Uterus (tissue), 4 donors: ENCODE data around the gene REN. TPM values are rescaled to one million over a fixed set of nuclear protein-coding genes. Genes with fewer than 3 reads are reported as not detected.

Experiments used
- DNase-seq, 2 donors: peaks; one replicate each; pipeline ENCODE4 v3.0.0-alpha.2; 2019 to 2020
- H3K27ac ChIP-seq, 2 donors: fragments of 200-600 bp; sonication (generic); 1 replicate in 1 of 2; 2 replicates in 1 of 2; pipeline ENCODE4 v1.5.1; 2016 to 2018
- H3K27me3 ChIP-seq, 2 donors: fragments of 200-600 bp; sonication (generic); one replicate each; pipeline ENCODE4 v1.5.1; 2018 to 2019; ENCODE audit warnings: control low read depth in 1 of 2
- H3K36me3 ChIP-seq, 2 donors: fragments of 200-600 bp; sonication (generic); one replicate each; pipeline ENCODE4 v1.5.1; 2019; ENCODE audit warnings: control low read depth in 1 of 2
- H3K4me1 ChIP-seq, 2 donors: fragments of 200-600 bp; sonication (generic); one replicate each; pipeline ENCODE4 v1.5.1; 2018 to 2019; ENCODE audit warnings: control low read depth in 1 of 2
- H3K4me3 ChIP-seq, 2 donors: fragments of 200-600 bp; sonication (generic); 1 replicate in 1 of 2; 2 replicates in 1 of 2; pipeline ENCODE4 v1.5.1; 2018 to 2019; ENCODE audit warnings: mild to moderate bottlenecking in 1 of 2
- H3K9me3 ChIP-seq, 2 donors: fragments of 200-600 bp; sonication (generic); one replicate each; pipeline ENCODE4 v1.5.1; 2019; ENCODE audit warnings: control low read depth in 1 of 2
- POLR2A ChIP-seq, 2 donors: fragments of 450-650 bp; IDR thresholded peaks; one replicate each; pipeline ENCODE4 v1.6.1; 2016; ENCODE audit warnings: antibody characterized with exemption in 2 of 2, mild to moderate bottlenecking in 1 of 2, moderate library complexity in 1 of 2
- intact Hi-C: fragments of 100-400 bp; cut with DNase I; formaldehyde crosslinking; loops from one replicate; pipeline ENCODE4 v1.15.1; 2023; ENCODE audit warnings: low total_unique reads
- total RNA-seq, 4 donors: library from RNA; depleted of rRNA in 3 of 4; stranded (reverse); fragments of >200 nt in 3 of 4; gene quantifications; one replicate each; pipeline versions ENCODE4 v1.1.0 to v1.2.4, GENCODE V29; 2014 to 2023
- TF ChIP-seq, protein P1 (sequence below), 4 experiments: fragments of 200-600 bp in 2 of 4; fragments of 450-650 bp in 2 of 4; sonication (generic) in 2 of 4; IDR thresholded peaks; one replicate each; pipeline ENCODE4 v1.5.1; 2016 to 2019; ENCODE audit warnings: antibody characterized with exemption in 4 of 4, mild to moderate bottlenecking in 2 of 4, moderate library complexity in 1 of 4
- donor health status: DM: yes; HTN: yes; CAD: no.

Gene REN
- total RNA-seq, 4 donors from 2014 or later: 6.8 to 9.4 TPM; not detected in 2

DNA sequence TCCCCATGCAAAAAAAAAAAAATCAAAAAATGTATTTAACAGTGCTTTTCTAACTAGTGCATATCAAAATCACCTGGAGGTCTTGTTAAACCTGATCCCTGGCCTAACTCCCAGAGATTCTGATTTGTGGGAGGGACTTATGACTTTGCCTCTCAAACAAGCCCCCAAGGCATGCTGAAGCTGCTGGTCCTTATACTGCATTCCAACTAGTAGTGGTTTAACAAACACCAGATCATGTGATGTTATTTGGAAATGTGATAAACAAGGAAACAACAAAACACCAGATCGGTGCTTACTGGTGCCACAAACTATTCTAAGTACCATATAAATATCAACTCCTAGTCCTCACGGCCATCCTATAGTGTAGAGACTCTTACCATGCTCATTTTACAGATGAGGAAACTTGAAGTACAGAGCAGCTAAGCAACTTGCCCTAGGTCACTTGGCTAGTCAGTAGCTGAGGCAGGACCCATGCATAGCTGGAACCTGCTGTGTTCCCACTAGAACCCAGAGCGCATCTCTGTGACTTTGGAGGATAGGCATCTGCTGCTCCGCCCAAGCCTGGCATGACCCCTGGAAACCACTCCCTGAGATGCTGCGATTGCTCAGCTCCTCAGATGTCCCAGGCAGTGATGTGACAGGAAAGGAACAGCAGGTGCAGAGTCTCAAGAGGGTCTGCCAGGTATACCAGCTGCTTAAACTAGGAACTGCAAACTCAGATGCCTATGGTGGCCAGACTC, 55.1 kb downstream of the REN start:
- intact Hi-C loops: no loop called here
- Histone ChIP-seq H3K27me3 (no peaks in the 10 kb centered on the region), H3K27ac (peak overlapping the region in 1 of 2 donors; percentile 30), H3K4me3 (no peak overlapping the region), H3K4me1 (peaks cover 4 to 19% of the 10 kb centered on the region in 2 donors), H3K36me3 (no peaks in the 10 kb centered on the region), H3K9me3 (no peaks in the 10 kb centered on the region)
- TF ChIP-seq, protein P1, sequence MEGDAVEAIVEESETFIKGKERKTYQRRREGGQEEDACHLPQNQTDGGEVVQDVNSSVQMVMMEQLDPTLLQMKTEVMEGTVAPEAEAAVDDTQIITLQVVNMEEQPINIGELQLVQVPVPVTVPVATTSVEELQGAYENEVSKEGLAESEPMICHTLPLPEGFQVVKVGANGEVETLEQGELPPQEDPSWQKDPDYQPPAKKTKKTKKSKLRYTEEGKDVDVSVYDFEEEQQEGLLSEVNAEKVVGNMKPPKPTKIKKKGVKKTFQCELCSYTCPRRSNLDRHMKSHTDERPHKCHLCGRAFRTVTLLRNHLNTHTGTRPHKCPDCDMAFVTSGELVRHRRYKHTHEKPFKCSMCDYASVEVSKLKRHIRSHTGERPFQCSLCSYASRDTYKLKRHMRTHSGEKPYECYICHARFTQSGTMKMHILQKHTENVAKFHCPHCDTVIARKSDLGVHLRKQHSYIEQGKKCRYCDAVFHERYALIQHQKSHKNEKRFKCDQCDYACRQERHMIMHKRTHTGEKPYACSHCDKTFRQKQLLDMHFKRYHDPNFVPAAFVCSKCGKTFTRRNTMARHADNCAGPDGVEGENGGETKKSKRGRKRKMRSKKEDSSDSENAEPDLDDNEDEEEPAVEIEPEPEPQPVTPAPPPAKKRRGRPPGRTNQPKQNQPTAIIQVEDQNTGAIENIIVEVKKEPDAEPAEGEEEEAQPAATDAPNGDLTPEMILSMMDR (IDR thresholded peaks at IDR 0.05): no peak
- no peak for TF ChIP-seq POLR2A (IDR thresholded peaks at IDR 0.05)
- DNase-seq: no peak

DNA sequence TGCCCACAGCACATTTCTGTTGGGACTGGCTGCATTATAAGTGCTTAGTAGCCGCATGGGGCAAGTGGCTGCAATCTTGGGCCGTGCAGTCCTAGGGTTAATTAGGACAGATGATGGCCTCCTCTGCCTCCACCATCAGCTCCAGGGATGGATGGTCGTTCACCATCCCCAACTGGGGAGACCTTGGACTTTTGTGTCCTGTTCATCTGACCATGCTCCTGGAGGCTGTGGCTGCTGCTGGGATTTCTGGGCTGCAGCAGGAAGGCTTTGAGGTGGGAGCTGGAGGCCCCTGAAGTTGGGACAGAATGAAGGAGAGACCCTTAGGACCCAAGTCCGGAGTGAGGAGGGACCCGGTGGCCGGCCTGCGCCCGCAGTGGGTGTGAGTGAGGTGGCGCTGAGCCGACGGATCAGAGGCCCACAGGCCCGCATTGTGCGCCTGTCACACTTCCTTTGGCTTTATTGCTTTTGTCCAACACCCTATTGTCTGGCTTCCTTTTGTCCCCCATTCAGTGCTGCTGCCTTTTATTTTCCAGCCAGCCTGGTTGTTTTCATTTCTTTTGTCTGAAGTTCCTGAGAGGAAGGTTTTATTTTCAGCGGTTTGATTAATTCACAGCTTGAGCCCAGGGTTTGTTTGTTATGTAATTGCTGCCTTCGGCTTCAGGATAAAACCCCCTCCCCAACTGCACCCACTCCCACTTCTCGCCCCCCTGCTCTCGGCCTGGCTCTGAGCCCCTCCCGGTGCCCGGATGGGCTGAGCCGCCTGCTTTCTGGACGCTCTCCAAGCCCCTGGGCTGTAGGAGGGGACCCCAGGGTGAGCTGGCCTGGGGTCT, 57.6 kb downstream of the REN start:
- peaks cover 5 to 29% of the 10 kb centered on the region in 2 donors for H3K4me1 ChIP-seq

DNA sequence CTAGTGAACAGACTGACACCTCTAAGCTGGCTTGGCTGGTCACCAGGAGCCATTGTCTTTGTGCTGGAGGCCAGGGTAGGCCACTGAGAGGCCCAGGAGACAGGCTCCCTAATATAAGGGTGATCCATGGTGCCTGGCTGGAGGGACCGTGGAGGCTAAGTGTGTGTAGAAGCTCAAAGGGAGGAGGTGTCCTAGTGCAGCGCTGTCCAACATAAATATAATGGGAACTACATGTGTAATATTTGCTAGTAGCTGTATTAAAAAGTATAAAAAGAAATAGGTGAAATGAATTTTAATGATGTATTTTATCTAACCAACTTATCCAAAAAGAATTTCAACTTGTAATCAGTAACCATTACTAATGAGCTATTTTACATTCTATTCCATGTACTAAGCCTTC, 58.2 kb downstream of the REN start:
- no peak for TF ChIP-seq POLR2A (IDR thresholded peaks at IDR 0.05)
- TF ChIP-seq, protein P1 (IDR thresholded peaks at IDR 0.05): no peak
- H3K4me1 ChIP-seq: peaks cover 10 to 32% of the 10 kb centered on the region in 2 donors
- no peaks in the 10 kb centered on the region for H3K36me3 ChIP-seq
- H3K4me3 ChIP-seq: no peak overlapping the region
- no peak for DNase-seq
- peak overlapping the region; percentile 38 to 49 for H3K27ac ChIP-seq
- H3K9me3 ChIP-seq: no peaks in the 10 kb centered on the region
- no peaks in the 10 kb centered on the region for H3K27me3 ChIP-seq
- intact Hi-C loops: no loop called here

More for the DNA sequence above, 57.6 kb downstream of the REN start:
- Histone ChIP-seq H3K36me3 (no peaks in the 10 kb centered on the region), H3K27ac (peak overlapping the region; percentile 38 to 49), H3K27me3 (no peaks in the 10 kb centered on the region), H3K9me3 (no peaks in the 10 kb centered on the region), H3K4me3 (no peak overlapping the region)
- intact Hi-C loops: no loop called here
- no peak for DNase-seq
- TF ChIP-seq POLR2A (IDR thresholded peaks at IDR 0.05): no peak
- TF ChIP-seq, protein P1 (IDR thresholded peaks at IDR 0.05): no peak

DNA sequence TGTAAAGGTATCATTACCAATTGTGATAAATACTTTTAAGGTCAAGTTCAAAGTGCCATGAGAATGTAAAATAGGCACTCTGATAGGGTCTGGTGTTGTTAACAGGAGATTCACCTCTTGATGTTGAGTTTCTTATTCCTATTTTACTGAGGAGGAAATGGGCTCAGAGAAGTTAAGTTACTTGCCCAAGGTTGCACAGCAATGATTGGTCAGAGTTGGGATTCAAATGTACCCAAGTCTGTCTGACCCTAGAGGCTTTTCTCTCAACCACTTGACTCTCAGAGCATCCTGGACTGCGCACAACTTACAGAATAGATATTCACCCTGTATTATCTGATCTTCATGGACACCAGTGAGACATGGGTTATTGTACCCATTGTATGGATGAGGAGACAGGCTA, 59.3 kb downstream of the REN start:
- Histone ChIP-seq H3K4me1 (peaks cover 20 to 38% of the 10 kb centered on the region in 2 donors), H3K9me3 (no peaks in the 10 kb centered on the region), H3K27me3 (no peaks in the 10 kb centered on the region), H3K4me3 (no peak overlapping the region), H3K36me3 (no peaks in the 10 kb centered on the region), H3K27ac (peak overlapping the region in 1 of 2 donors; percentile 29)
- no peak for DNase-seq
- intact Hi-C loops: no loop called here
- no peak for TF ChIP-seq POLR2A (IDR thresholded peaks at IDR 0.05)
- TF ChIP-seq, protein P1 (IDR thresholded peaks at IDR 0.05): no peak

DNA sequence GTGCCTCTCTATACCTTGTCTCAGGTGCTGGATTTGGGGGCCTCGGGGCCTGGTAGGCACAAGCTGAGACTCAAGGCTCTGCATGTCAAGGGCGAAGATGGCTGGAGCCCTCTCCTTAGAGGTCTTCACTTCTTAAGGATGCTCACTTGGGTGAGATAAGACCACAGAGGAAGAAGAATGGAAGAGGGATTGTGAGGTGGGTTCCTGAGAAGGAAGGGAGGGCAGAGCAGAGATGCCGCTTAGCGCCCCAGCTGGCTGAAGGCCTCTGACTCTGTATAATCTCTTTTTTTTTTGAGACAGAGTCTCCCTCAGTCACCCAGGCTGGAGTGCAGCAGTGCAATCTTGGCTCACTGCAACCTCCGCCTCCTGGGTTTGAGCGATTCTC, 61.0 kb downstream of the REN start:
- H3K4me1 ChIP-seq: peaks cover 21 to 35% of the 10 kb centered on the region in 2 donors
- peak overlapping the region; percentile 50 to 52 for H3K27ac ChIP-seq

More for the DNA sequence above, 61.0 kb downstream of the REN start:
- Histone ChIP-seq H3K4me3 (no peak overlapping the region), H3K36me3 (no peaks in the 10 kb centered on the region), H3K27me3 (no peaks in the 10 kb centered on the region), H3K9me3 (no peaks in the 10 kb centered on the region)
- TF ChIP-seq, protein P1 (IDR thresholded peaks at IDR 0.05): no peak
- TF ChIP-seq POLR2A (IDR thresholded peaks at IDR 0.05): no peak
- no peak for DNase-seq
- intact Hi-C loops: no loop called here
